ENCODE data around the gene IKZF2. TPM values are rescaled to one million over a fixed set of nuclear protein-coding genes. Genes with fewer than 3 reads are reported as not detected.

The IKZF2 gene
- total RNA-seq, 1 experiment from 2014 or later = 1.6 TPM

GRCh38 chr2:213152065-213152794 lies 818 bp upstream of the IKZF2 start:
- no peaks in the 10 kb centered on the region for H3K79me2 ChIP-seq (ENCODE audit: insufficient read depth, low read length)
- H2AFZ ChIP-seq (ENCODE audit: low read depth, low read length, poor library complexity, severe bottlenecking) = peak overlapping the region; percentile 55
- ChIA-PET RAD21 (ENCODE audit: low non-redundant PET in 1 of 2, low total read pairs in 2 of 2, uncharacterized antibody in 2 of 2, unreplicated experiment in 2 of 2) (no interaction called here), POLR2A (no interaction called here), CTCF (no interaction called here)
- no peak overlapping the region; the same call in 1 of the 2 replicates for H3K27ac ChIP-seq (ENCODE audit: low read depth, low read length)
- BruUV-seq (replicated peaks) = TSS peak; percentile 48
- no peaks in the 10 kb centered on the region for H3K27me3 ChIP-seq (ENCODE audit: insufficient read depth, low read length)
- H3K4me2 ChIP-seq (ENCODE audit: low read length) = peak overlapping the region; percentile 82
- H3K36me3 ChIP-seq (ENCODE audit: control insufficient read depth in 1 of 2, insufficient read depth in 2 of 2, low read length in 2 of 2) = no peaks in the 10 kb centered on the region
- DNase-seq (ENCODE audit: low read depth, low spot score) (peak; percentile 2), ATAC-seq (peak; percentile 58)
- TF ChIP-seq CTCF (IDR thresholded peaks at IDR 0.05 in 2 of 3, conservative IDR thresholded peaks at IDR 0.05 in 1 of 3; ENCODE audit: borderline replicate concordance in 1 of 3, insufficient read depth in 1 of 3, low read depth in 2 of 3, low read length in 2 of 3) (0 out of 6 replicates have a peak, but pooled peaks of 1 of the 3 experiments have one; percentile 14), MAX (IDR thresholded peaks at IDR 0.05) (no peak), EGR1 (IDR thresholded peaks at IDR 0.05; ENCODE audit: low read depth) (no peak)
- peak overlapping the region; percentile 48 to 60 for H3K4me3 ChIP-seq (replicated peaks in 1 of 2; ENCODE audit: low read depth in 1 of 2, low read length in 2 of 2)
- no peaks in the 10 kb centered on the region for H3K9me3 ChIP-seq (ENCODE audit: control insufficient read depth in 1 of 2, insufficient read depth in 1 of 2, low read depth in 1 of 2, low read length in 2 of 2)
- H3K9ac ChIP-seq (ENCODE audit: low read length) = peak overlapping the region; percentile 32
- peaks cover 0 to 13% of the 10 kb centered on the region in 2 experiments; a peak in 3 of 4 replicates for H3K4me1 ChIP-seq (ENCODE audit: control insufficient read depth in 1 of 2, insufficient read depth in 2 of 2, low read length in 2 of 2)
- H3K9me2 ChIP-seq (ENCODE audit: insufficient read depth) = no peaks in the 10 kb centered on the region
- intact Hi-C loops (cut with micrococcal nuclease) = loop anchor here (2.0 kb wide), 2 partner anchors 289 to 557 kb away; no protein-coding TSS in a partner anchor
- H4K20me1 ChIP-seq (ENCODE audit: insufficient read depth) = no peaks in the 10 kb centered on the region
